ENCODE data around the gene SLC27A6. TPM values are rescaled to one million over a fixed set of nuclear protein-coding genes. Genes with fewer than 3 reads are reported as not detected.

Gene SLC27A6
- total RNA-seq = not detected in 2 replicates

DNA sequence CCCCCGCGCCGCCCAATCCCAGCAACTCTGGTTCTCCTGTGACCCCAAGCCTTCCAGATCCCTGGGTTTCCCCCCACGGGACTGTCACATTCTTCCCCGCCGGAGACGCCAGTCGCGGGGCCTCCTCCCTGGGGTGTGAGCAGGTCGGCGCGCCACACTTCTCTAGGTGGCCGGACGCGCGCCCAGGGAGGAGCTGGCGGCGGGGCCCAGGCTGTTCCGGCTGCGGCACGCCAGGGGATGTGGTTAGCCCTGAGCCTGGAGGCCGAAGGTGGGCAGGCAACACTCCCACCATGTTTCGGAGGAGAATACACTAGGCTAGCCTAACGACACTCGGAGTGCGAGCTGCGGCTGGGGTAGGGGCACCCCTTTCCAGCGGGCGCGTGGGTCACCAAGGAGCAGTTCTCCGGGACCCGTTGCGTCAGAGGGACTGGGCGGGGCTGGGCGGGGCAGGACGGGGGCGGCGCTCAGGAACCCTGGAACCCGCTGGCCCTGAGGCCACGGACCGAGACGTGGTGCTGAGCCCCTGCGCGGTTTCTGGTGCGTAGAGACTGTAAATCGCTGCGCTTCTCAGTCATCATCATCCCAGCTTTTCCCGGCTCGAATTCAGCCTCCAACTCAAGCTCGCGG is at the start of gene SLC27A6:
TSS of gene SLC27A6 (plus strand) at position 478 of the 627 bp plus-strand sequence. CDS start 650 bp downstream, outside the sequence.

Other genes with a start within 250 kb of the SLC27A6 start
- 18.8 and 19.0 TPM in 2 replicates for gene ISOC1, start 129.3 kb downstream of the SLC27A6 start, total RNA-seq